ENCODE data around the gene TRIM74. TPM values are rescaled to one million over a fixed set of nuclear protein-coding genes. Genes with fewer than 3 reads are reported as not detected.
"Not testable (repeated sequence)": the region's sequence is repeated elsewhere in the genome, so short reads cannot be mapped to it uniquely, and the experiment has no call there.

Gene TRIM74
- total RNA-seq, 1 experiment from 2014 or later, result 1.0 TPM

GRCh38 chr7:72919256-72919775 lies 50.0 kb downstream of the TRIM74 start (continued):
- TF ChIP-seq ZBTB33 (IDR thresholded peaks at IDR 0.05; ENCODE audit: extremely low read depth, insufficient replicate concordance, low read length), result no peak
- TF ChIP-seq, protein P1, sequence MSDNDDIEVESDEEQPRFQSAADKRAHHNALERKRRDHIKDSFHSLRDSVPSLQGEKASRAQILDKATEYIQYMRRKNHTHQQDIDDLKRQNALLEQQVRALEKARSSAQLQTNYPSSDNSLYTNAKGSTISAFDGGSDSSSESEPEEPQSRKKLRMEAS (IDR thresholded peaks at IDR 0.05), result no peak
- no peak for TF ChIP-seq EZH2 (IDR thresholded peaks at IDR 0.05)

DNA sequence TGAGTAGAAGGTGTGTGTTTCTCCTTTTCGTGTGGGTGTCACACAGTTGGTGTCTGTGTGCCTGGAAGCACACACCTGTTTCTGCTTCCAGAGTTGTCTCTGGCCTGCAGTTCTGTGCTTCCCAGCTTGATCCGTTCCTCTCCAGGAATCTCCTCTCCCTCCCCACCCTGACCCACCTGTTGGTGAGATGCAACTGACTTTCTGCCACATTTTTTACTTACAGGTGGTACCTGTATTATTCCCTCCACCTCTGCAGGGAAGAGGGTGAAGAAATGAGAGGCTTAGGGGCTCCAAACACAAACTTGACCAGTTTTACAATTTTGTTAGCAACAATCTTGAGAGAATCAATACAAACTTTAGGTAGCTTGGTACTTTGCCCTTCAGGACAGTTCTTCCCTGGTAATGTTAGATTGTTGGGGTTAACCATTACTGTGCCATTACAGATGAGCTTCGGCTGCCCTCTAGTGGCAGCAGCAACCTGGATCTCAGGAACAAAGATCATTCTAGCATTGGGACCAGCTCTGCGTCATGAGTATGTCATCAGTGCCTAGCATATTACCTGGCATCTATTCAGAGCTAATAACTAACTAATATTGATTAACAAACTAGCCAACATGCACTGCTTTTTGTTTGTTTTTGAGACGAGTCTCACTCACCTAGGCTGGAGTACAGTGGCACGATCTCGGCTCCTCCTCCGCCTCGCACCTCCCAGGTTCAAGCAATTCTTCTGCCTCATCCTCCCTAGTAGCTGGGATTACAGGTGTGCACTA lies 54.3 kb downstream of the TRIM74 start:
- H2AFZ ChIP-seq (ENCODE audit: low read depth, low read length, poor library complexity, severe bottlenecking); H3K27me3 ChIP-seq (ENCODE audit: insufficient read depth, low read length); DNase-seq (ENCODE audit: low read depth, low spot score); H3K36me3 ChIP-seq (ENCODE audit: control insufficient read depth in 1 of 2, insufficient read depth in 2 of 2, low read length in 2 of 2); POLR2A ChIA-PET; H3K9ac ChIP-seq (ENCODE audit: low read length); H3K4me1 ChIP-seq (ENCODE audit: control insufficient read depth in 1 of 2, insufficient read depth in 2 of 2, low read length in 2 of 2); H3K27ac ChIP-seq (ENCODE audit: low read depth, low read length); BruUV-seq (replicated peaks); H3K9me2 ChIP-seq (ENCODE audit: insufficient read depth); H3K9me3 ChIP-seq (ENCODE audit: control insufficient read depth in 1 of 2, insufficient read depth in 1 of 2, low read depth in 1 of 2, low read length in 2 of 2); H4K20me1 ChIP-seq (ENCODE audit: insufficient read depth); RAD21 ChIA-PET (ENCODE audit: low non-redundant PET in 1 of 2, low total read pairs in 2 of 2, uncharacterized antibody in 2 of 2, unreplicated experiment in 2 of 2); H3K4me2 ChIP-seq (ENCODE audit: low read length); H3K4me3 ChIP-seq (replicated peaks in 1 of 2; ENCODE audit: low read depth in 1 of 2, low read length in 2 of 2): not testable (repeated sequence)
- intact Hi-C loops (cut with micrococcal nuclease), result loop anchor here (5.0 kb wide), 1 partner anchor 88 kb away; the partner anchor contains the start of gene TYW1B
- peaks cover 38% of the 10 kb centered on the region for H3K79me2 ChIP-seq (ENCODE audit: insufficient read depth, low read length)
- ATAC-seq, result peak; percentile 96
- CTCF ChIA-PET, result interaction anchor here (1.6 kb wide), 1 partner anchor 86 kb away, joined by 10 read pairs; the partner anchor contains the start of gene TYW1B
- TF ChIP-seq RAD21 (IDR thresholded peaks at IDR 0.05; ENCODE audit: low read depth) (peak; percentile 61), CTCF (IDR thresholded peaks at IDR 0.05 in 2 of 3, conservative IDR thresholded peaks at IDR 0.05 in 1 of 3; ENCODE audit: borderline replicate concordance in 1 of 3, insufficient read depth in 1 of 3, low read depth in 2 of 3, low read length in 2 of 3) (peak; percentile 35 to 85 (median 59); a peak in 5 of 6 replicates)

- H2AFZ ChIP-seq (ENCODE audit: low read depth, low read length, poor library complexity, severe bottlenecking); ATAC-seq; H3K27ac ChIP-seq (ENCODE audit: low read depth, low read length); H3K4me1 ChIP-seq (ENCODE audit: control insufficient read depth in 1 of 2, insufficient read depth in 2 of 2, low read length in 2 of 2); H3K36me3 ChIP-seq (ENCODE audit: control insufficient read depth in 1 of 2, insufficient read depth in 2 of 2, low read length in 2 of 2); H3K9me2 ChIP-seq (ENCODE audit: insufficient read depth); H3K9ac ChIP-seq (ENCODE audit: low read length); H3K4me3 ChIP-seq (replicated peaks in 1 of 2; ENCODE audit: low read depth in 1 of 2, low read length in 2 of 2); H4K20me1 ChIP-seq (ENCODE audit: insufficient read depth); BruUV-seq (replicated peaks); H3K4me2 ChIP-seq (ENCODE audit: low read length); POLR2A ChIA-PET; H3K9me3 ChIP-seq (ENCODE audit: control insufficient read depth in 1 of 2, insufficient read depth in 1 of 2, low read depth in 1 of 2, low read length in 2 of 2); CTCF ChIA-PET; intact Hi-C loops (cut with micrococcal nuclease); H3K27me3 ChIP-seq (ENCODE audit: insufficient read depth, low read length); DNase-seq (ENCODE audit: low read depth, low spot score); RAD21 ChIA-PET (ENCODE audit: low non-redundant PET in 1 of 2, low total read pairs in 2 of 2, uncharacterized antibody in 2 of 2, unreplicated experiment in 2 of 2): not testable (repeated sequence)
- peaks cover 37% of the 10 kb centered on the region for H3K79me2 ChIP-seq (ENCODE audit: insufficient read depth, low read length)
Observed at GRCh38 chr7:72913750-72914149, 55.5 kb downstream of the TRIM74 start.
